Myocyte (in vitro differentiated cells): ENCODE measurements around the gene ABI2. TPM values are rescaled to one million over a fixed set of nuclear protein-coding genes. Genes with fewer than 3 reads are reported as not detected.
"Not testable (repeated sequence)": the region's sequence is repeated elsewhere in the genome, so short reads cannot be mapped to it uniquely, and the experiment has no call there.

Experiments
- DNase-seq: peaks from one replicate; pipeline ENCODE4 v3.0.0-alpha.2; 2012; ENCODE audit warnings: low read depth
- total RNA-seq: library from RNA; depleted of rRNA; stranded (reverse); fragments of >200 nt; gene quantifications from 2 replicates; pipeline ENCODE4 v1.2.3, GENCODE V29; 2014

ABI2 gene
- total RNA-seq, 1 donor from 2014 or later = 24.0 TPM

DNA sequence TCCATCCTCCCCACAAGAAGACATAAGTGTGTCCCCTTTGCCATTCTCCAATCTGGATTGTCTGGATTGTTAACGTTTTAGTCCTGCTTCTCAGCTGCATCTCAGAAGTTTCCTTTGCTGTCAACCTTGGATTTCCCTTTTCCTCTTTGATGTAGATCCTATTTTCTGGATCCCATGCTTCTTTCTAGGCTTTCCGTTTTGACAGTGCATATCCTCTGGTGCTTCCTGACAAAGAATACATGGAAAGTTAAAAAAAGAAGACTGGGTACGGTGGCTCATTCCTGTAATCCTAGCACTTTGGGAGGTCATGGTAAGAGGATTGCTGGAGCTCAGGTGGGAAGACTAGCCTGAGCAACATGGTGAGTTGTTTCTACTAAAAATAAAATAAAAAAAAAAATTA, 26.8 kb downstream of the ABI2 start:
- no peak for DNase-seq

GRCh38 chr2:203359450-203359849, 31.3 kb downstream of the ABI2 start:
- no peak for DNase-seq

DNA sequence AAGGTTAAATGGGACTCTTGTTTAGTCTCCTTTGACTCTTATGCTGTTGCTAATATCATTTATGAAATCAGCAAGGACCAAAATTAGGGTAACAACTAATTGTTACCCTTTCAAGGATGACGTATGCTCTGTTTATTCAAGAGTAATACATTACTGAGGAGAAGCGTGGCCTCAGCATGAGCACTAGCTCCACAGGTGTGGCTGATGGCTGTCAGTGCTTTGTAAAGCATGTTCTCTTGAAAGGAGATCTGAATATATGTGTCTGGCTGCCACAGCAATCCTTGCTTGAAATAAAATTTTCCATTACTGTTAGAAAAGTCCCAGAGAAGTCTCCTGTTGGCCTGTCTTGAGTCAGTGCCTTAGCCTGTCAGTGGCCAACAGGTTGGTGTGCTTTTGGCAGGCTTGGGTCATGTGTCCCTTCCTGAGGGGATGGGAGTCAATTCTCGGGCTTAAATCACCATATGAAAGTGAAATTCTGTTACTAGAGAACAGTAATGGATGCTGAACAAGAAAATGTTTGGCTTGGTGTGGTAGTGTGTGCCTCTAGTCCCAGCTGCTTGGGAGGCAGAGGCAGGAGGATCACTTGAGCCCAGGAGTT, 32.7 kb downstream of the ABI2 start:
- DNase-seq = no peak

GRCh38 chr2:203361495-203361894, 33.3 kb downstream of the ABI2 start:
- no peak for DNase-seq

DNA sequence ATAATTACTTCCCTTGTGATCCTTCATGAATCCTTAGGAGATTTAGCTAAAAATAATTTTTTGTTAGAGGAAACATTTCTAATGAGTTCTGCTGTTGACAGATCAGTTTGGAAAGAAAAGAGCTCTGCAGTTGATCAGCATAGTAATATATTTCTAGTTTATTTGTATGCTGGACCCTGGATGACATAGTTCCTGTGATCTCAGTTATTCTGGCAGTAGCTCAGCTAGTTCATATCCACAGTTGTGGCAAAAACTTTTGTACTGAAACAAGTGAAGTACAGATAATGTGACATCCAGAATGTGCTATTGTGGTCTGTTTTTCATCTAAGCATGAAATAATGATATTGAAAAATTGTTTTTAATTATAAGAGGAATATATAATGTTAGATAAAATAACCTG, 33.7 kb downstream of the ABI2 start:
- DNase-seq = no peak

DNA sequence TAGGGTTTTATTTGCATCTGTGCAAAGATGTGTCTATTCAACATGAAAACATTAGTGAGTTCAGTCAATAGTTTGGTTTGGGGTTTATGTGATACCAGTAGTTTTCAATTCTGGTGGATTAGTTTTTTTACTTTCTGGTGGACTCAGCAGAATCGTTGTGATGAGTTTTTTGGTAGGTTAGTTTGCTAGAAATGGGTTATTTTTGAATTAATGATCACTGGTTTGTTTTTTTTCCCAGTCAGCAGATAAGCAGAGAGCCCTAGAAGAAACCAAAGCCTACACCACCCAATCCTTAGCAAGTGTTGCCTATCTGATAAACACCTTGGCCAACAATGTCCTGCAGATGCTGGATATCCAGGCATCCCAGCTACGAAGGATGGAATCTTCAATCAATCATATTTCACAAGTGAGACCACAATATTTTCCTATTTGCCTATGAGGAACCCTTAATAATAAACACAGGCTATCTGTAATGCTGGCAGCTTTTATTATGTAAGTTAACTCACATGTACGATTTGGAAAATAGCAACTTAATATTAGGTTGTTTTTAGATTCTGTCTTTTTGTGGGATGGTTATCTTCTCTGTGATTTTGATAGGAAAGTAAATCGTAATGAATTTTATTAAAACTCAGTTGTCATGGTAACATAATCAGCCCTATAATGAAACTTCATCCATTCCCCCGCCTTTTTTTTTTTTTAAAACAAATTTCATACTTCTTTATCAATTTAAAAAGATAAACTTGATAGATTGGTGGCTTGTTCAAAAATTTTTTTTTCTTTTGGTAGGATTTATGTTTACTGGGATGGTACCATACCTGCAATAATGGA, 38.7 kb downstream of the ABI2 start:
- DNase-seq = no peak

DNA sequence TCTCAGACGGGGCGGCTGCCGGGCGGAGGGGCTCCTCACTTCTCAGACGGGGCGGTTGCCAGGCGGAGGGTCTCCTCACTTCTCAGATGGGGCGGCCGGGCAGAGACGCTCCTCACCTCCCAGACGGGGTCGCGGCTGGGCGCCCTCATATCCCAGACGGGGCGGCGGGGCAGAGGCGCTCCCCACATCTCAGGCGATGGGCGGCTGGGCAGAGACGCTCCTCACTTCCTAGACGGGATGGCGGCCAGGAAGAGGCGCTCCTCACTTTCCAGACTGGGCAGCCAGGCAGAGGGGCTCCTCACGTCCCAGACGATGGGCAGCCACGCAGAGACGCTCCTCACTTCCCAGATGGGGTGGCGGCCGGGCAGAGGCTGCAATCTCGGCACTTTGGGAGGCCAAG, 44.5 kb downstream of the ABI2 start:
- DNase-seq = not testable (repeated sequence)

DNA sequence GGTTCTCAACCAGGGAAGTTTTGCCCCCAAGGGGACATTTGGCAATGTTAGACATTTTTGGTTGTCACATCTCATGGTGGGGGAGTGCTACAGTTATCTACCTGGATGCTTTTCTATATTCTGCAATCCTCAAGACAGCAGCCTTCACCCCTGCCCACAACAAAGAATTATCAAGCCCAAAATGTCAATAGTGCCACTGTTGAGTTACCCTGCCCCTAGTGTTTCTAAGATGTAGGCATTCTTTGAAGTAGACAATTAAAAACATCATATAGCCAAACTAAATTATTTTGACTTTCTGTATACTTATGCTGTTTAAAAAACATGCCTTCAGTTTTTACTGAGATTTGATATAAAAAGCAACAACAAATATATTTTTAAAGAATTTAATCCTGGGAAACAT, 48.0 kb downstream of the ABI2 start:
- no peak for DNase-seq

- DNase-seq = no peak
These were observed 51.0 kb downstream of the ABI2 start for GRCh38 chr2:203379156-203379555.

GRCh38 chr2:203383038-203383437, 54.8 kb downstream of the ABI2 start:
- no peak for DNase-seq

- not testable (repeated sequence) for DNase-seq
These were observed 60.0 kb downstream of the ABI2 start for GRCh38 chr2:203388153-203388552.

DNA sequence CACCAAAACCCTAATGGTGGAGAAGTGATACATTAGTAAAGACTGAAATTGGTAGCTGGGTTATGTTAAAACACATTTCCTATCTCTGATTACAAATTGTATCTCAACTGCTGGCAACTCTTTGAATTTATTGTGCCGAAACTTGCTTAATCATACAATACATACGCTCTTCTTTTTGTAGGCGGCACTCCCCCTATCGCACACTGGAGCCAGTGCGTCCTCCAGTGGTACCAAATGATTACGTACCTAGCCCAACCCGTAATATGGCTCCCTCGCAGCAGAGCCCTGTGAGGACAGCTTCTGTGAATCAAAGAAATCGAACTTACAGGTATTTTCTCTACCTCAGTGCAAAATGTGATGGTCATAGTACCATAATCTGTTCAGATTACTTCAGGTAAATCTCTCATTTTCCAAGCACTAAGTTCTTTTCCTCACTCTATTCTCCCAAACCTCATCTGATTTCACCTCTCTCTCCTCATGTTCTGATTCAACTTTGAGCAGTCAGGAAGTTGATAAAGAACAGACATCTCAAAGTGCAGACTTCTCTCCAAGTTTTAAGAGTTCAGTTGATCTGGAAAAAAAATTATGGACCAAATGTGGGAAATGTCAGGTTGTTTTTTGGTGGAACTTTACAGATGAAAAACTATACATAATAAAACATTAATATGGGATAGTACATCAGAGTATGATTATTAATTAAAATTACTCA, 66.5 kb downstream of the ABI2 start:
- no peak for DNase-seq

- no peak for DNase-seq
These were observed 67.7 kb downstream of the ABI2 start for GRCh38 chr2:203395858-203396257.

- DNase-seq = no peak
These were observed 68.5 kb downstream of the ABI2 start for GRCh38 chr2:203396667-203397066.

GRCh38 chr2:203399031-203399430, 70.8 kb downstream of the ABI2 start:
- peak; percentile 27 for DNase-seq

- DNase-seq = no peak
These were observed 72.8 kb downstream of the ABI2 start for GRCh38 chr2:203400805-203401585.

- no peak for DNase-seq
These were observed 76.8 kb downstream of the ABI2 start for GRCh38 chr2:203404996-203405395.

GRCh38 chr2:203407496-203407895, 79.3 kb downstream of the ABI2 start:
- DNase-seq = no peak

GRCh38 chr2:203412546-203413331, 84.5 kb downstream of the ABI2 start:
- peak; percentile 57 for DNase-seq

DNA sequence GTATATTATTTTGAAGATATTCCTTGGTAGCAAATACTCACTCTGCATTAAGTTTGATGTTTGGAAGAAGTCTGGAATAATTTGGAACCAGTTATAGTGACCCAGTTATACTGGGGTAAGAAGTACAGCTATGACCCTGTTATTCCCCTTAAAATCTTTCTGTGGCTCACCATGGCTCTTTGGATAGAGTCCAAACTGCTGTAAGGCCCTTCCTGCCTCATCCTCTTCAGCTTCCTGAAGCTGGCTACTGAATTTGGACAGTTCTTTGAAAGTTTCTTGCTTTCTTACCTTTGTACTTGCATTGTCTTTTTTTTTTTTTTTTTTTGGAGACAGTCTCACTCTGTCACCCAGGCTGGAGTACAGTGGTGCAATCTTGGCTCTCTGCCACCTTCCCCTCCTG, 85.6 kb downstream of the ABI2 start:
- no peak for DNase-seq

DNA sequence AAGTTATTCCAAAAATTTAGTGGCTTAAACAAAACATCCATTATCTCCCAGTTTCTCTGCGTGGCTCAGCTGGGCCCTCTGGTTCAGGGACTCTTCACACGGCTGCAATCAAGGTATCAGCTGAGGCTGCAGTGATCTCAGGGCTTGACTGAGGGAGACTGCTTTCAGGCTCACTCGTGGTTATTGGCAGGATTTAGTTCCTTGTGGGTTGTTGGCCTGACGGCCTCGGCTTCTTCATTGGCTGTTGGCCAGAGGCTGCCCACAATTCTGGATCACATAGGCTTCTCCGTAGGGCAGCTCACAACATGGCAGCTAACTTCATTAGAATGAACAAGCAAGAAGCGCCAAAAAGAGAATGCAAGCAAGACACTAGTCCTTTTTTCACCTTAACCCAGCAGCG, 90.1 kb downstream of the ABI2 start:
- peak; percentile 59 for DNase-seq
